HG03103 (cell line): ENCODE data around the gene EPB41L2.

ENCODE experiments used
- ATAC-seq: cut with Tn5 transposase; IDR thresholded peaks from one replicate; pipeline ENCODE4 v1.9.1; 2021; ENCODE audit warnings: low read depth; ENCODE audit not compliant: unreplicated experiment

The EPB41L2 gene

GRCh38 chr6:130851026-130851425 lies 212.0 kb downstream of the EPB41L2 start:
- no peak for ATAC-seq

- no peak for ATAC-seq
Observed at GRCh38 chr6:130849594-130849993, 213.5 kb downstream of the EPB41L2 start.

- ATAC-seq = peak; percentile 93
Observed at GRCh38 chr6:130848945-130849344, 214.1 kb downstream of the EPB41L2 start.

GRCh38 chr6:130847001-130847910 lies 215.8 kb downstream of the EPB41L2 start:
- ATAC-seq = no peak

- ATAC-seq = no peak
Observed at GRCh38 chr6:130846501-130846900, 216.5 kb downstream of the EPB41L2 start.

GRCh38 chr6:130843575-130844320 lies 219.3 kb downstream of the EPB41L2 start:
- peak; percentile 55 for ATAC-seq

GRCh38 chr6:130841128-130841728 lies 221.8 kb downstream of the EPB41L2 start:
- no peak for ATAC-seq

GRCh38 chr6:130840050-130840449 lies 223.0 kb downstream of the EPB41L2 start:
- no peak for ATAC-seq

- ATAC-seq = no peak
Observed at GRCh38 chr6:130839379-130839778, 223.7 kb downstream of the EPB41L2 start.

- no peak for ATAC-seq
Observed at GRCh38 chr6:130838951-130839350, 224.1 kb downstream of the EPB41L2 start.

GRCh38 chr6:130838250-130838860 lies 224.7 kb downstream of the EPB41L2 start:
- ATAC-seq = no peak

GRCh38 chr6:130837067-130837466 lies 226.0 kb downstream of the EPB41L2 start:
- no peak for ATAC-seq

GRCh38 chr6:130836055-130836640 lies 226.9 kb downstream of the EPB41L2 start:
- ATAC-seq = no peak

GRCh38 chr6:130834482-130835251 lies 228.4 kb downstream of the EPB41L2 start:
- ATAC-seq = no peak

GRCh38 chr6:130833569-130833968 lies 229.5 kb downstream of the EPB41L2 start:
- no peak for ATAC-seq

- ATAC-seq = no peak
Observed at GRCh38 chr6:130831607-130832006, 231.4 kb downstream of the EPB41L2 start.

- ATAC-seq = no peak
Observed at GRCh38 chr6:130829333-130829910, 233.6 kb downstream of the EPB41L2 start.

GRCh38 chr6:130827247-130828149 lies 235.5 kb downstream of the EPB41L2 start, which contains the start of gene SMLR1:
TSS of gene SMLR1 (plus strand) at chr6:130827406. CDS start at chr6:130827414, 8 bp downstream.
- no peak for ATAC-seq
